ENCODE measurements around the gene PRRT3. TPM values are rescaled to one million over a fixed set of nuclear protein-coding genes. Genes with fewer than 3 reads are reported as not detected.

The PRRT3 gene
- total and polyA plus RNA-seq, 2 of the 13 experiments (the other 11 are each of a cell fraction or from before 2014, with no cell fraction given): 0.22 to 0.44 TPM

- TF ChIP-seq HINFP (CRISPR knock-in tag; IDR thresholded peaks at IDR 0.05; ENCODE audit: low read depth): no peak; the same call in 1 of the 2 replicates
- no peak for TF ChIP-seq ZNF432 (CRISPR knock-in tag; IDR thresholded peaks at IDR 0.05; ENCODE audit: borderline replicate concordance)
- TF ChIP-seq ELF4 (CRISPR knock-in tag; IDR thresholded peaks at IDR 0.05; ENCODE audit: borderline replicate concordance): no peak
- TF ChIP-seq SAFB2 (CRISPR knock-in tag; IDR thresholded peaks at IDR 0.05; ENCODE audit: borderline replicate concordance, low read depth): no peak
- TF ChIP-seq MTF2 (CRISPR knock-in tag; IDR thresholded peaks at IDR 0.05; ENCODE audit: borderline replicate concordance): 0 out of 2 replicates have a peak, but pooled peaks have one; percentile 30
- 0 out of 2 replicates have a peak, but pooled peaks have one; percentile 44 for TF ChIP-seq BRF2 (CRISPR knock-in tag; IDR thresholded peaks at IDR 0.05)
- no peak for TF ChIP-seq ZFP36L2 (CRISPR knock-in tag; IDR thresholded peaks at IDR 0.05)
- peak; percentile 89; the same call in 1 of the 2 replicates for TF ChIP-seq ZNF878 (CRISPR knock-in tag; IDR thresholded peaks at IDR 0.05)
- TF ChIP-seq KDM3A (CRISPR knock-in tag; IDR thresholded peaks at IDR 0.05; ENCODE audit: low read depth): no peak
- peak; percentile 81; the same call in 1 of the 2 replicates for TF ChIP-seq DMAP1 (CRISPR knock-in tag; IDR thresholded peaks at IDR 0.05)
- TF ChIP-seq CENPBD1 (CRISPR knock-in tag; IDR thresholded peaks at IDR 0.05; ENCODE audit: borderline replicate concordance, low read depth): no peak
- no peak for TF ChIP-seq EZH2 (conservative IDR thresholded peaks at IDR 0.05; ENCODE audit: low read depth, low read length)
- peak; percentile 15; the same call in 1 of the 2 replicates for TF ChIP-seq ZNF275 (CRISPR knock-in tag; IDR thresholded peaks at IDR 0.05; ENCODE audit: borderline replicate concordance)
- TF ChIP-seq SMAD3 (CRISPR knock-in tag; IDR thresholded peaks at IDR 0.05): no peak
- no peak for TF ChIP-seq SMYD3 (CRISPR knock-in tag; IDR thresholded peaks at IDR 0.05)
- TF ChIP-seq HOXD1 (CRISPR knock-in tag; IDR thresholded peaks at IDR 0.05): no peak
- 0 out of 2 replicates have a peak, but pooled peaks have one; percentile 39 for TF ChIP-seq HNRNPL (IDR thresholded peaks at IDR 0.05; ENCODE audit: low read depth, low read length)
- TF ChIP-seq SRF (IDR thresholded peaks at IDR 0.05; ENCODE audit: low read depth, low read length): no peak
- TF ChIP-seq BRD4 (CRISPR knock-in tag; IDR thresholded peaks at IDR 0.05): peak; percentile 37; the same call in 1 of the 2 replicates
- peak; percentile 65; the same call in 1 of the 2 replicates for TF ChIP-seq CCDC6 (CRISPR knock-in tag; IDR thresholded peaks at IDR 0.05)
- no peak for TF ChIP-seq SOX13 (IDR thresholded peaks at IDR 0.05)
- TF ChIP-seq SOX13 (CRISPR knock-in tag; conservative IDR thresholded peaks at IDR 0.05 in 1 of 2, IDR thresholded peaks at IDR 0.05 in 1 of 2): no peak
- no peak for TF ChIP-seq RARA (CRISPR knock-in tag; IDR thresholded peaks at IDR 0.05)
- no peak for TF ChIP-seq TOE1 (CRISPR knock-in tag; IDR thresholded peaks at IDR 0.05)
- peak; percentile 9; the same call in 1 of the 2 replicates for TF ChIP-seq FOXJ3 (CRISPR knock-in tag; IDR thresholded peaks at IDR 0.05; ENCODE audit: borderline replicate concordance)
- no peak for TF ChIP-seq HMG20A (CRISPR knock-in tag; IDR thresholded peaks at IDR 0.05; ENCODE audit: borderline replicate concordance)
- peak; percentile 4; the same call in 1 of the 2 replicates for TF ChIP-seq ZNF629 (CRISPR knock-in tag; conservative IDR thresholded peaks at IDR 0.05)
- peak; percentile 61; the same call in 1 of the 2 replicates for TF ChIP-seq TAF1 (CRISPR knock-in tag; IDR thresholded peaks at IDR 0.05)
These were observed 18.5 kb downstream of the PRRT3 start, which contains the start of gene CRELD1 (continued) for GRCh38 chr3:9933561-9934234.

Measured in HepG2 (cell line).